Fibroblast of peridontal ligament (primary cell): ENCODE measurements around the gene STOM.

ENCODE experiments used
- DNase-seq: peaks from one replicate; pipeline ENCODE4 v3.0.0-alpha.2; 2010; ENCODE audit errors: extremely low read depth

The STOM gene

DNA sequence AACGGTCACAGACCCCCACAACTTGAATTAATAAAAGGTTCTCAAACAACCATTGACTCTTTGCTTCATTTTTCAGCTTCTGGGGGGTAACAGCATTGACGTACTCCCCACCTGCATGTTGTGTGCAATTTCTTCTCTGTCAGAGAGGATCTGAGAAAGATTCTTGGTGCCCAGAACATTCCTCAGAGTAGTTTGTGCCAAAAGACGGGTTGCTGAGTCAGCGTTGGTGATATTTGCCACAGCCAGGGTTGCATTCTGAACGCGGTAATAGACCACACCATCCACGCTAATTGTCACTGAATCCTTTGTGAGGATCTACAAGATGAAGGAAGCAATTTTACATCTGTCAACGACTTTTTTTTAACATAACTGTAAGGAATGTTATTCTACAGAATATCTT is 21.0 kb downstream of the STOM start:
- no peak for DNase-seq

DNA sequence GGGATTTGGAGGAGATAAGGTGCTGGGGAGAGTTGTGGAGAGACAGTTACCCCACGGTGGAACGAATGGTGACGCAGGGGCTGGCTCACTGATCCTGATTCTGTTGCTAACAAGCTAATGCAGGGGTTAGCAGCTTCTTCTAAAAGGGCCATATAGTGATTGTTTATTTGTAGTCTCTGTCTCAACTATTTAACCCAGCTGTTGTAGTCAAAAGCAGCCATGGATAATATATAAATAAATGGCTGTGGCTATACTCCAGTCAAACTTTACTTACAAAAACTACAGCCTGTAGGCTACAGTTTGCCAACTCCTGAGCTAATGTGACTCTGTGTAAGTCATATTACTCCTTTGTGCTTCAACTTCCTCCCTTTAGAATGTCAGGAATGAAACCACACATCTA is 21.8 kb downstream of the STOM start:
- no peak for DNase-seq

GRCh38 chr9:121345070-121345469 is 25.0 kb downstream of the STOM start:
- DNase-seq = peak; percentile 53

GRCh38 chr9:121344184-121344583 is 25.9 kb downstream of the STOM start:
- DNase-seq = no peak

- no peak for DNase-seq
These were observed 29.2 kb downstream of the STOM start for GRCh38 chr9:121340676-121341392.

GRCh38 chr9:121339437-121339836 is 30.6 kb downstream of the STOM start:
- no peak for DNase-seq

- DNase-seq = no peak
These were observed 33.4 kb downstream of the STOM start for GRCh38 chr9:121336665-121337064.

DNA sequence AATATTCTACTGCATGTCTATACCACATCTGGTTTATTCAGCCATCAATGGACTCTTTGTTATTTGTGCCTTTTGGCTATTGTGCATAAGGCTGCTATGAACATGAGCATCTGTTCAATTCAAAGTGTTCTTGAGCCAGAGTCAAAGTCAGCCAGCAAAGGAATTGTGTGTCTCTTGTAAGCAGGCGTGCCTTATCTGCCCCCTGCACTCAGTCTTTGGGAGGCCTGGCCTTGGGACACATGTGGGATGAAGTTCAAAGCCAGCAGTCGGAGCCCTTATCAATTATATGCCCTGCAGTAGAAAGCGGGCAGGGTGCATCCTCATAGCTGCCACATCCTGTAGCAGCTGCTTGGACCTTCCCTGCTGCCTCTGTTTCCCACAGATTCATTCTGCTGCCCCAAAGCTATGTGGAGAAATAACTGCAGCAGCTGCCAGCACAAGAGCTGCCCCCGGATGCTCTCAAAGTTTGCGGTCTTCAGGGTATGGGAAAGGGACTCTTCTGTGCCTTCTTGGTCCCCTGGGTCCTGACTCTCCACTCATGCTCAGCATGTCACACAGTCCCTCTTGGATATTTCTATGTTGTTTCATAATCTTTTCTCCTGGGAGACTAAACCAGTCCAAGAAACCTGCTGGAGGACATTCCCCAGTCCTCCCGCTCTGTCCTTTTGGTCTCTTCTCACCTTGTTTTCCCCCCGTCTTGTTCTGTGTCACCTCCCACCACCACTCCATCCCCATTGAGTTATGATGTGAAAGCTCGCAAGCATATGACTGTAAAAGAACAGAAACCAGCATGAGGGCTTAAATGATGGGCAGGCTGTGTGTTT is 35.9 kb downstream of the STOM start:
- no peak for DNase-seq

- peak; percentile 91 for DNase-seq
These were observed 37.9 kb downstream of the STOM start for GRCh38 chr9:121331992-121332685.

GRCh38 chr9:121331549-121331948 is 38.5 kb downstream of the STOM start:
- no peak for DNase-seq

- no peak for DNase-seq
These were observed 41.0 kb downstream of the STOM start for GRCh38 chr9:121328876-121329681.

GRCh38 chr9:121328476-121328875 is 41.6 kb downstream of the STOM start:
- no peak for DNase-seq

DNA sequence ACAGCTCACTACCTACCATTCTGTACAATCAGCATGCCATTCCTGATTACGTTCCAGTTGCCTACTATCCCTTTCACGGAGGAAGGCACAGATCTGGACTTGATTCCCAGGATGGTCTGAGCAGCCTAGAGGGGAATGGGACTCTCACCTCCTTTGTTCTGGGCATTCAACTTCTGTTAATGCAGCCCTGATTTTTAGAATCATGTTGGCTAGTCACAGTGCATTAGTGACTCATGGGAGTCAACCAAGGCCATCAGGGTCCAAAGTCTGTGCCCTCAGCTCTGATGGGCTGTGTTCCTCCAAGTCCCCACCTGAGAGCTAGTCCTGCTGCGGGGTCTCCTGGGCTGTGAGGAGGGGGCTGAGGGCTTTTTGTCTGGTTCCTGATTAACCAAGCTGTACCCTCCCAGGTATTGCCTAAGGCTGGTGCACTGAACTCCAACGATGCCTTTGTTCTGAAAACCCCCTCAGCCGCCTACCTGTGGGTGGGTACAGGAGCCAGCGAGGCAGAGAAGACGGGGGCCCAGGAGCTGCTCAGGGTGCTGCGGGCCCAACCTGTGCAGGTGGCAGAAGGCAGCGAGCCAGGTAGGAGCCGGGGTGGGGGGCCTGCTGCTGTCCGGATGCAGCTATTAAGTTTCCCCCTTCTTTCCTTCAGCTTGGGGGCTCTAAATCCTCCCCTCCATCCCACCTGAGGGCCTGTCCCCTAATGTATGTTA is 43.0 kb downstream of the STOM start:
- DNase-seq = no peak

DNA sequence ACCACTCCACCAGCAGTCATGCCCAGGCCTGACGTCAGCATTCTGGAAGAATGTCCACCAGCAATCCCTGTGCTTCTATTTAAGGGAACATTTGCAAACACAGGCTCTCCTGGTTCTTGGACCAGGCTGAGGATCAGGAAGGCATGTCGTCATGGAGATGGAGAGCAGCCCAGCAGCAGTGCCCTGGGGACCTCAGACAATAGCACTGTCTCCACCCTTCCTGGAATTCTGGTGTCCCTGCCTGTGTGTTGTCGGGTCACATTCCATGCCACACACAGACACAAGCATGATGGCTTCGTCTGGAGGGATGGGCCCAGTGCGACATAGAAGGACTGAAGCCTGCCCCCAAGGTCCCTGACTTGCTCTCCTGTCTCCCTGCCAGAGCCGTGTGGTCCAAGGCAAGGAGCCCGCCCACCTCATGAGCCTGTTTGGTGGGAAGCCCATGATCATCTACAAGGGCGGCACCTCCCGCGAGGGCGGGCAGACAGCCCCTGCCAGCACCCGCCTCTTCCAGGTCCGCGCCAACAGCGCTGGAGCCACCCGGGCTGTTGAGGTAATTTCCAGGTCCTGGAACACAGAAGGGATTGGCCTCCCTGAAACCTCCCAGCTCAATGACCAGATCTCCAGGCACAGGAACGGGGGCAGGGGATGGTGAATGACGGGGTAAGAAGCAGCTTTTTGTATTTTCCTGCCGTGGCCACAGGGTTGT is 43.8 kb downstream of the STOM start:
- DNase-seq = peak; percentile 94

GRCh38 chr9:121325387-121325786 is 44.7 kb downstream of the STOM start:
- DNase-seq = no peak

DNA sequence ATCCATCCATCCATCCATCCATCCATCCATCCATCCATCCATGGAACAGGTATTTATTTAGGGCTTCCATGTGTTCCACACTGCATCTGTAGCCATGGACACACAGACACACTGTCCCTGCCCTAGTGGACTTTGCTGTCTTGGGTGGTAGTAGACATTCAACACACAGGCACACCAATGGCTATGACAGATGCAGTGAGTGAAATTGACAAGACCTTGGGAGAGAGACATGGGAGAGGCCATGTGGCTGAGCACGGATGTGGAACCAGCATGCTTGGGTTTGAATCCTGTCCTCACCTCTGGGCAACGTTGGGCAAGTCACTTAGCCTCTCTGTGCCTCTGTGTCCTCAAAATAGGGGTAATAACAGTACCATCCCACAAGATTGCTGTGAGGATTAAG is 45.3 kb downstream of the STOM start:
- no peak for DNase-seq

DNA sequence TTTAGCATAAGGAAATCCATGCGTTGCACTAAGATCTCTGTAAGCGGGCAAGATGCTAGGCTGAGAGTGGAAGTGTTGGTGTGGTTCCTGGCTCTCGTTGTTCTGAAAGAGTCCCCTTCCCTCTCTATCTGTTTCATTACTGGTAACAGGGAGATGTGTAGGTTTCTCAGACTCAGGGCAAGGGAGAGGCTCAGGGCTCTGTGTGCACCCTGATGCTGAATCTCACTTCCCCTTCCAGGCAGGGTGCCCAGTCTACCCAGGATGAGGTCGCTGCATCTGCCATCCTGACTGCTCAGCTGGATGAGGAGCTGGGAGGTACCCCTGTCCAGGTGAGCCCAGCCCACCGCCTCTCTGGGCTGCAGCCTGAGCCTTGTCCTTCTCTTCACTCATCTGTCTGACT is 45.7 kb downstream of the STOM start:
- DNase-seq = no peak

GRCh38 chr9:121323449-121324151 is 46.5 kb downstream of the STOM start:
- no peak for DNase-seq

GRCh38 chr9:121322737-121323448 is 47.2 kb downstream of the STOM start:
- no peak for DNase-seq
